ENCODE measurements around the gene MTHFD1L. TPM values are rescaled to one million over a fixed set of nuclear protein-coding genes. Genes with fewer than 3 reads are reported as not detected.
A peak's percentile ranks its signal among the peaks of the same experiment; 100 is the strongest.

Gene MTHFD1L
- total RNA-seq, 1 donor from 2014 or later: 107 TPM

- FAIRE-seq (no peak), DNase-seq (ENCODE audit: low read depth) (no peak)
Observed at GRCh38 chr6:151091571-151091970, 226.1 kb downstream of the MTHFD1L start.

GRCh38 chr6:151092591-151092990 is 227.1 kb downstream of the MTHFD1L start:
- H3K36me3 ChIP-seq (ENCODE audit: insufficient read depth, low read length): no peaks in the 10 kb centered on the region
- Mint-ChIP-seq H3K4me1 (ENCODE audit: low read depth, unreplicated experiment) (peaks cover 19% of the 10 kb centered on the region), H3K36me3 (ENCODE audit: low read depth, unreplicated experiment) (peaks cover 35% of the 10 kb centered on the region), H3K27ac (ENCODE audit: unreplicated experiment) (no peak overlapping the region), H3K4me3 (ENCODE audit: unreplicated experiment) (no peak overlapping the region), H3K9me3 (ENCODE audit: unreplicated experiment) (peaks cover 2% of the 10 kb centered on the region), H3K27me3 (ENCODE audit: low read depth, unreplicated experiment) (no peaks in the 10 kb centered on the region)
- FAIRE-seq: no peak
- no peak overlapping the region for H2AFZ ChIP-seq (ENCODE audit: low read depth, low read length)
- H3K4me3 ChIP-seq (ENCODE audit: insufficient read depth, low read depth, low read length): no peak overlapping the region
- H3K27me3 ChIP-seq (ENCODE audit: insufficient read depth, low read length): no peaks in the 10 kb centered on the region
- no peaks in the 10 kb centered on the region for H3K9me3 ChIP-seq (ENCODE audit: insufficient read depth, low read depth, low read length)
- no peaks in the 10 kb centered on the region for H4K20me1 ChIP-seq (ENCODE audit: insufficient read depth, low read length)
- TF ChIP-seq CTCF (IDR thresholded peaks at IDR 0.05; ENCODE audit: insufficient read depth, low read depth, low read length) (no peak), EZH2 (IDR thresholded peaks at IDR 0.05; ENCODE audit: insufficient read depth, low read length) (no peak)
- DNase-seq (ENCODE audit: low read depth): peak; percentile 25
- H3K79me2 ChIP-seq (ENCODE audit: insufficient read depth, low read length): no peaks in the 10 kb centered on the region
- no peak overlapping the region for H3K9ac ChIP-seq (ENCODE audit: low read length)
- H3K4me2 ChIP-seq (ENCODE audit: low read length): no peak overlapping the region
- no peaks in the 10 kb centered on the region for H3K4me1 ChIP-seq (ENCODE audit: insufficient read depth, low read length)
- H3K27ac ChIP-seq (ENCODE audit: low read depth, low read length): no peak overlapping the region

More at GRCh38 chr6:151091571-151091970, 226.1 kb downstream of the MTHFD1L start:
- Histone ChIP-seq H3K27me3 (ENCODE audit: insufficient read depth, low read length) (no peaks in the 10 kb centered on the region), H3K79me2 (ENCODE audit: insufficient read depth, low read length) (no peaks in the 10 kb centered on the region), H3K9ac (ENCODE audit: low read length) (no peak overlapping the region), H3K9me3 (ENCODE audit: insufficient read depth, low read depth, low read length) (no peaks in the 10 kb centered on the region), H4K20me1 (ENCODE audit: insufficient read depth, low read length) (no peaks in the 10 kb centered on the region), H2AFZ (ENCODE audit: low read depth, low read length) (no peak overlapping the region), H3K4me3 (ENCODE audit: insufficient read depth, low read depth, low read length) (no peak overlapping the region), H3K4me1 (ENCODE audit: insufficient read depth, low read length) (no peaks in the 10 kb centered on the region), H3K27ac (ENCODE audit: low read depth, low read length) (no peak overlapping the region), H3K4me2 (ENCODE audit: low read length) (no peak overlapping the region), H3K36me3 (ENCODE audit: insufficient read depth, low read length) (no peaks in the 10 kb centered on the region)
- Mint-ChIP-seq H3K27me3 (ENCODE audit: low read depth, unreplicated experiment) (no peaks in the 10 kb centered on the region), H3K4me1 (ENCODE audit: low read depth, unreplicated experiment) (peaks cover 12% of the 10 kb centered on the region), H3K4me3 (ENCODE audit: unreplicated experiment) (no peak overlapping the region), H3K36me3 (ENCODE audit: low read depth, unreplicated experiment) (peaks cover 28% of the 10 kb centered on the region), H3K27ac (ENCODE audit: unreplicated experiment) (no peak overlapping the region), H3K9me3 (ENCODE audit: unreplicated experiment) (peaks cover 2% of the 10 kb centered on the region)
- TF ChIP-seq EZH2 (IDR thresholded peaks at IDR 0.05; ENCODE audit: insufficient read depth, low read length) (no peak), CTCF (IDR thresholded peaks at IDR 0.05; ENCODE audit: insufficient read depth, low read depth, low read length) (no peak)

GRCh38 chr6:151093706-151094105 is 228.2 kb downstream of the MTHFD1L start:
- H3K4me1 Mint-ChIP-seq (ENCODE audit: low read depth, unreplicated experiment): peaks cover 11% of the 10 kb centered on the region
- peaks cover 2% of the 10 kb centered on the region for H3K9me3 Mint-ChIP-seq (ENCODE audit: unreplicated experiment)
- H3K27ac Mint-ChIP-seq (ENCODE audit: unreplicated experiment): no peak overlapping the region

More at GRCh38 chr6:151093706-151094105, 228.2 kb downstream of the MTHFD1L start:
- no peak for DNase-seq (ENCODE audit: low read depth)
- Histone ChIP-seq H3K36me3 (ENCODE audit: insufficient read depth, low read length) (no peaks in the 10 kb centered on the region), H4K20me1 (ENCODE audit: insufficient read depth, low read length) (no peaks in the 10 kb centered on the region), H3K4me1 (ENCODE audit: insufficient read depth, low read length) (no peaks in the 10 kb centered on the region), H3K79me2 (ENCODE audit: insufficient read depth, low read length) (no peaks in the 10 kb centered on the region), H3K4me2 (ENCODE audit: low read length) (no peak overlapping the region), H3K9me3 (ENCODE audit: insufficient read depth, low read depth, low read length) (no peaks in the 10 kb centered on the region), H3K27ac (ENCODE audit: low read depth, low read length) (no peak overlapping the region), H3K27me3 (ENCODE audit: insufficient read depth, low read length) (no peaks in the 10 kb centered on the region), H2AFZ (ENCODE audit: low read depth, low read length) (no peak overlapping the region), H3K4me3 (ENCODE audit: insufficient read depth, low read depth, low read length) (no peak overlapping the region), H3K9ac (ENCODE audit: low read length) (no peak overlapping the region)
- Mint-ChIP-seq H3K4me3 (ENCODE audit: unreplicated experiment) (no peak overlapping the region), H3K36me3 (ENCODE audit: low read depth, unreplicated experiment) (peaks cover 37% of the 10 kb centered on the region), H3K27me3 (ENCODE audit: low read depth, unreplicated experiment) (no peaks in the 10 kb centered on the region)
- no peak for FAIRE-seq
- TF ChIP-seq CTCF (IDR thresholded peaks at IDR 0.05; ENCODE audit: insufficient read depth, low read depth, low read length) (no peak), EZH2 (IDR thresholded peaks at IDR 0.05; ENCODE audit: insufficient read depth, low read length) (no peak)

Measured in astrocyte (in vitro differentiated cells and primary cell).